ENCODE measurements around the gene SEC14L1. TPM values are rescaled to one million over a fixed set of nuclear protein-coding genes. Genes with fewer than 3 reads are reported as not detected.
"Not testable (repeated sequence)": the region's sequence is repeated elsewhere in the genome, so short reads cannot be mapped to it uniquely, and the experiment has no call there.

SEC14L1 gene
- total RNA-seq, 1 donor from 2014 or later: 44.3 TPM

DNA sequence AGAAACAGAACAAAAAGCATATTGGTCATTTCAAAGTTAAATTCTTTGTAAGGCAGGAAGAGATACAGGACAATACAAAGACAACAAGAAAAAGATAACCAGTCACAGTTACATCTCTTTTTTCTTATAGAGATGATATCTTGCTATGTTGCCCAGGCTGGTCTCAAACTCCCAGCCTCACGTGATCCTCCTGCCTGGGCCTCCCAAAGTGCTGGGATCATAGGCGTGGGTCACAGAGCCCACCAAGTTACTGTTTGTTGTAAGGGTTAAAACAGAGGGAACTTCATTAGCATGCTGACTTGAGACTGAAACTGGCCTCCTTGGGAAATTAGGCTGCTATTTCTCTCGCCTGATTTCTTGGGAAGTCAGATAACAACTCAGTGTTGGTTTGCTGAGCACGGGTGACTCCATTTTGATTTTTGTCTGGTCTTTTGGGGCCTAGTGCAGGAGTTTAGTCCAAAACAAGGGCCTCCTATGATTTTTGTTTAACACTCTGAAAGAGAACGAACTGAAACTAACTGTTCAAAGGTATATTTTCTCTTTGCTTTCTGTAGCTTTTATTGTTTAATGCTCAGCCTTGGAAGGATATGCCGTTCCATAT is 31.5 kb upstream of the SEC14L1 start:
- H3K4me3 ChIP-seq (ENCODE audit: low read depth, low read length): no peak overlapping the region
- TF ChIP-seq, protein P1, sequence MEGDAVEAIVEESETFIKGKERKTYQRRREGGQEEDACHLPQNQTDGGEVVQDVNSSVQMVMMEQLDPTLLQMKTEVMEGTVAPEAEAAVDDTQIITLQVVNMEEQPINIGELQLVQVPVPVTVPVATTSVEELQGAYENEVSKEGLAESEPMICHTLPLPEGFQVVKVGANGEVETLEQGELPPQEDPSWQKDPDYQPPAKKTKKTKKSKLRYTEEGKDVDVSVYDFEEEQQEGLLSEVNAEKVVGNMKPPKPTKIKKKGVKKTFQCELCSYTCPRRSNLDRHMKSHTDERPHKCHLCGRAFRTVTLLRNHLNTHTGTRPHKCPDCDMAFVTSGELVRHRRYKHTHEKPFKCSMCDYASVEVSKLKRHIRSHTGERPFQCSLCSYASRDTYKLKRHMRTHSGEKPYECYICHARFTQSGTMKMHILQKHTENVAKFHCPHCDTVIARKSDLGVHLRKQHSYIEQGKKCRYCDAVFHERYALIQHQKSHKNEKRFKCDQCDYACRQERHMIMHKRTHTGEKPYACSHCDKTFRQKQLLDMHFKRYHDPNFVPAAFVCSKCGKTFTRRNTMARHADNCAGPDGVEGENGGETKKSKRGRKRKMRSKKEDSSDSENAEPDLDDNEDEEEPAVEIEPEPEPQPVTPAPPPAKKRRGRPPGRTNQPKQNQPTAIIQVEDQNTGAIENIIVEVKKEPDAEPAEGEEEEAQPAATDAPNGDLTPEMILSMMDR (conservative IDR thresholded peaks at IDR 0.05; ENCODE audit: low read depth, low read length): no peak
- no peak for DNase-seq (ENCODE audit: low read depth)

DNA sequence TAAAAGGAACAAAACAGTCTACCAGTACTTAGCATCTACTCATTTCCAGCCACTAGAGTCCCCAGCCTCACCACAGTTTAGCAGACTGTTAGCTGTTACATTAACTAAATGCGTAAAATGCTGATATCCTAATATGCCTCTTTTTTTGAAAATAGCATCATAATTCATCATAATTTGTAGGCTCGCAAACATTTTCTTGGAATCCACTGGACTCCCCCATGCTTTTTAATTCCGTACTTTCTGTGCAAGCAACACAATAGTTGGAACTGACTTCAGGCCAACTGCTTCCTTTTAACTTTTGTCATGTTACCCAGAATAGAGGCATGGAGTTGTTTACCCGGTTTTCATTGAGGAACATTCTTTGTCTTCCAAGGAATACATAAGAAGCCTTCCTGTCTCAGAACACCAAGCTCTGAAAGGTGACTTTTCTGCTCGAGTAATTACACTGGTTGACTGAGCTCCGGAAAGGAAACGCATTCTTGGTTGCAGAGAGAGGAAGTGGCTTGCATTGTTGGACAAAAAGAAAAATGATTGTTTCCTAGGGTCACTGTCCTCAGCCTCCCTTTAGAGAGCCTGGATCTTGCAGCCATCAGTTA is 30.9 kb upstream of the SEC14L1 start:
- DNase-seq (ENCODE audit: low read depth): peak; percentile 88
- no peak overlapping the region for H3K4me3 ChIP-seq (ENCODE audit: low read depth, low read length)
- TF ChIP-seq, protein P1 (conservative IDR thresholded peaks at IDR 0.05; ENCODE audit: low read depth, low read length): no peak

DNA sequence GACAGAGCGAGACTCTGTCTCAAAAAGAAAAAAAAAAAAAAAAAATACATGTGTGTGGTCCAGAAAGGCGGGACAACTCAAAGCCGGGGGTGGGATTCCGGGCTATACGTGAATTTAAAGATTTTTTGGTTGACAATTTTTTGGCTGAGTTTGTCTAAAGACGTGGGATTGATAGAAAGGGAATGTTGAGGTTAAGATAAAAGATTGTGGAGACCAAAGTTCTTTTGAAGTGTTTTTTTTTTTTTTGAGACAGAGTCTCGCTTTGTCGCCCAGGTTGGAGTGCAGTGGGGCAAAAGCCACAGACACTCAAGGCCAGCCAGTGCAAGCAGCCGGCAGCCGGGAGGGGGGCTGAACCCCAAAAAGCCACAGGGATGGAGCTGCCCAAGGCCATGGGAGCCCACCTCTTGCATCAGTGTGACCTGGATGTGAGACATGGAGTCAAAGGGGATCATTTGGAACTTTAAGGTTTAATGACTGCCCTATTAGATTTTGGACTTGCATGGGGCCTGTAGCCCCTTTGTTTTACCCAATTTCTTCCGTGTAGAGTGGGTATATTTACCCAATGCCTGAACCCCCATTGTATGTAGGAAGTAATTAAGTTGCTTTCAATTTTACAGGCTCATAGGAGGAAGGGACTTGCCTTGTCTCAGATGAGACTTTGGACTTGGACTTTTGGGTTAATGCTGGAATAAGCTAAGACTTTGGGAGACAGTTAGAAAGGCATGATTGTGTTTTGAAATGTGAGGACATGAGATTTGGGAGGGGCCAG is 29.4 kb upstream of the SEC14L1 start:
- H3K4me3 ChIP-seq (ENCODE audit: low read depth, low read length); DNase-seq (ENCODE audit: low read depth): not testable (repeated sequence)

DNA sequence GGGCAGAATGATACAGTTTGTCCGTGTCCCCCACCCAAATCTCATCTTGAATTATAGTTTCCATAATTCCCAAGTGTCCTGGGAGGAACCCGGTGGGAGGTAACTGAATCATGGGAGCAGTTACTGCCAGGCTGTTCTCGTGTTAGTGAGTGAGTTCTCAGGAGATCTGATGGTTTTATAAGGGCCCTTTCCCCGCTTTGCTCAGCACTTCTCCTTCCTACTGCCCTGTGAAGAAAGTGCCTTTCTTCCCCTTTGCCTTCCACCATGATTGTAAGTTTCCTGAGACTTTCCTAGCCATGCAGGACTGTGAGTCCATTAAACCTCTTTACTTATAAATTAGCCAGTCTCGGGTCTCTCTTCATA is 28.9 kb upstream of the SEC14L1 start:
- TF ChIP-seq, protein P1 (conservative IDR thresholded peaks at IDR 0.05; ENCODE audit: low read depth, low read length): no peak
- no peak overlapping the region for H3K4me3 ChIP-seq (ENCODE audit: low read depth, low read length)
- no peak for DNase-seq (ENCODE audit: low read depth)

DNA sequence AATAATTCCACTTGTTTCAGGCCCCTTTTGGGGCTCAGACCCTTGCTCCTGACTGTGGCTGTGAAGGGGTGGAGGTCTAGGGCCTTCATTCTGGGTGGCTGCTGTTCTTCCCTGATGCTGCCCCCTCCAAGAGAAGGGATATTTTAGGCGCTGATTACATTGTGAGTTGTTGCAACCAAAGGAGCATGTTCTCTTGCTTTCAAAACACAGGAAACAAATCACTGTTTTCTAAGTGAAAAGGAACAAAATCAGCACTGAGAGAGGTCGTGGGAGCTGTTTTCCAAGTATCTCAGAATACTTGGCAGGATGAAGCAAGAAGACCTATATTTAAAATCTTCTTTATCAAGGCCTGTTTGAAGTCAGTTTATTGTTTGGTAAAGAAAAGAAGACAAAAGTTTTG is 25.3 kb upstream of the SEC14L1 start:
- TF ChIP-seq, protein P1 (conservative IDR thresholded peaks at IDR 0.05; ENCODE audit: low read depth, low read length): no peak
- H3K4me3 ChIP-seq (ENCODE audit: low read depth, low read length): no peak overlapping the region
- DNase-seq (ENCODE audit: low read depth): no peak

DNA sequence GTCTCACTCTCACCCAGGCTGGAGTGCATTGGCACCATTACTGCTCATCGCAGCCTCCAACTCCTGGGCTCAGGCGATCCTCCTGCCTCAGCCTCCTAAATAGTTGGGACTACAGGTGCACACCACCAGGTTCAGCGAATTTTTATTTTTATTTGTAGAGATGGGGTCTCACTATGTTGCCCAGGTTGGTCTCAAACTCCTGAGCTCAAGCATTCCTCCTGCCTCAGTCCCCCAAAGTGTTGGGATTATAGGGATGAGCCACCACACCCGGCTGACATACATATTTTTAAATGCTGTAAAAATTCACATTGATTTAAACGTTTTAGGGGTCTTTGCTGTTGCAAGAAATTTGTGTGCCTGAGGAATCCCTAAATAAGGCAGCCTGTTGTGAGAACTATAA is 24.8 kb upstream of the SEC14L1 start:
- DNase-seq (ENCODE audit: low read depth): no peak
- TF ChIP-seq, protein P1 (conservative IDR thresholded peaks at IDR 0.05; ENCODE audit: low read depth, low read length): no peak
- H3K4me3 ChIP-seq (ENCODE audit: low read depth, low read length): no peak overlapping the region

DNA sequence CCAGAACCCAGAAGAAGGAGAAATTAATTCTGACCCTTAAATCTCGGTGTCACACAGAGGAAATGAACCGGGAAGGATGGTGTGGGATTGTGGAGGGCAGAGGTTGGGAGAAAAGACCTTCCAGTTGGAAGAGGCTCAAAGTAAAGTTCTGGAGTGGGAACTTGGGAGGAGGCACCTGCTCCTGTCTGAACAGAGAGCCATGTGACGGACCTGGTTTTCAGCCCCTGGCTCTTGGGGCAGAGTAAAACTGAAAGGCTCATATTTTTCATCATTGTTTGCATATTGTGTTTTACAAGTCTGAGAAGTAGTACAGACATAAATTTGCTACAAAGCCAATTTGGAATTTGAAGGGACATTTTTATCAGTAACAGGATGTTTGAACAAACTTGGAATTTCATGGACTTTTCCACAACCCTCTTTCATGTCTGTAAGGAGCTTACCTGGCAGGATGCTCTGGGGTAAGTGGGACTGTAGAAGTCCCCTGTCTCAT is 24.4 kb upstream of the SEC14L1 start:
- DNase-seq (ENCODE audit: low read depth): no peak
- no peak overlapping the region for H3K4me3 ChIP-seq (ENCODE audit: low read depth, low read length)
- TF ChIP-seq, protein P1 (conservative IDR thresholded peaks at IDR 0.05; ENCODE audit: low read depth, low read length): no peak
